ENCODE measurements around the gene SCN2A.

SCN2A gene

GRCh38 chr2:165428926-165429325 is 189.7 kb downstream of the SCN2A start:
- no peak overlapping the region for H3K4me3 ChIP-seq (ENCODE audit: low read depth in 1 of 2, low read length in 1 of 2)
- TF ChIP-seq, protein P1, sequence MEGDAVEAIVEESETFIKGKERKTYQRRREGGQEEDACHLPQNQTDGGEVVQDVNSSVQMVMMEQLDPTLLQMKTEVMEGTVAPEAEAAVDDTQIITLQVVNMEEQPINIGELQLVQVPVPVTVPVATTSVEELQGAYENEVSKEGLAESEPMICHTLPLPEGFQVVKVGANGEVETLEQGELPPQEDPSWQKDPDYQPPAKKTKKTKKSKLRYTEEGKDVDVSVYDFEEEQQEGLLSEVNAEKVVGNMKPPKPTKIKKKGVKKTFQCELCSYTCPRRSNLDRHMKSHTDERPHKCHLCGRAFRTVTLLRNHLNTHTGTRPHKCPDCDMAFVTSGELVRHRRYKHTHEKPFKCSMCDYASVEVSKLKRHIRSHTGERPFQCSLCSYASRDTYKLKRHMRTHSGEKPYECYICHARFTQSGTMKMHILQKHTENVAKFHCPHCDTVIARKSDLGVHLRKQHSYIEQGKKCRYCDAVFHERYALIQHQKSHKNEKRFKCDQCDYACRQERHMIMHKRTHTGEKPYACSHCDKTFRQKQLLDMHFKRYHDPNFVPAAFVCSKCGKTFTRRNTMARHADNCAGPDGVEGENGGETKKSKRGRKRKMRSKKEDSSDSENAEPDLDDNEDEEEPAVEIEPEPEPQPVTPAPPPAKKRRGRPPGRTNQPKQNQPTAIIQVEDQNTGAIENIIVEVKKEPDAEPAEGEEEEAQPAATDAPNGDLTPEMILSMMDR (IDR thresholded peaks at IDR 0.05), result no peak
- H3K9me3 ChIP-seq, result no peaks in the 10 kb centered on the region
- H3K4me1 ChIP-seq (ENCODE audit: control insufficient read depth in 1 of 2, insufficient read depth in 1 of 2, low read depth in 1 of 2, low read length in 1 of 2), result no peaks in the 10 kb centered on the region
- no peaks in the 10 kb centered on the region for H3K36me3 ChIP-seq
- H3K27ac ChIP-seq, result no peak overlapping the region
- no peaks in the 10 kb centered on the region for H3K27me3 ChIP-seq

GRCh38 chr2:165431014-165431413 is 191.8 kb downstream of the SCN2A start:
- Histone ChIP-seq H3K4me1 (ENCODE audit: control insufficient read depth in 1 of 2, insufficient read depth in 1 of 2, low read depth in 1 of 2, low read length in 1 of 2) (no peaks in the 10 kb centered on the region), H3K27ac (no peak overlapping the region)
- TF ChIP-seq, protein P1 (IDR thresholded peaks at IDR 0.05), result no peak

GRCh38 chr2:165432234-165432966 is 193.2 kb downstream of the SCN2A start:
- Histone ChIP-seq H3K9me3 (no peaks in the 10 kb centered on the region), H3K4me3 (ENCODE audit: low read depth in 1 of 2, low read length in 1 of 2) (no peak overlapping the region), H3K27me3 (no peaks in the 10 kb centered on the region), H3K36me3 (no peaks in the 10 kb centered on the region), H3K4me1 (ENCODE audit: control insufficient read depth in 1 of 2, insufficient read depth in 1 of 2, low read depth in 1 of 2, low read length in 1 of 2) (no peaks in the 10 kb centered on the region), H3K27ac (no peak overlapping the region)
- TF ChIP-seq, protein P1 (IDR thresholded peaks at IDR 0.05), result no peak

More at GRCh38 chr2:165431014-165431413, 191.8 kb downstream of the SCN2A start:
- Histone ChIP-seq H3K4me3 (ENCODE audit: low read depth in 1 of 2, low read length in 1 of 2) (no peak overlapping the region), H3K27me3 (no peaks in the 10 kb centered on the region), H3K36me3 (no peaks in the 10 kb centered on the region), H3K9me3 (no peaks in the 10 kb centered on the region)

DNA sequence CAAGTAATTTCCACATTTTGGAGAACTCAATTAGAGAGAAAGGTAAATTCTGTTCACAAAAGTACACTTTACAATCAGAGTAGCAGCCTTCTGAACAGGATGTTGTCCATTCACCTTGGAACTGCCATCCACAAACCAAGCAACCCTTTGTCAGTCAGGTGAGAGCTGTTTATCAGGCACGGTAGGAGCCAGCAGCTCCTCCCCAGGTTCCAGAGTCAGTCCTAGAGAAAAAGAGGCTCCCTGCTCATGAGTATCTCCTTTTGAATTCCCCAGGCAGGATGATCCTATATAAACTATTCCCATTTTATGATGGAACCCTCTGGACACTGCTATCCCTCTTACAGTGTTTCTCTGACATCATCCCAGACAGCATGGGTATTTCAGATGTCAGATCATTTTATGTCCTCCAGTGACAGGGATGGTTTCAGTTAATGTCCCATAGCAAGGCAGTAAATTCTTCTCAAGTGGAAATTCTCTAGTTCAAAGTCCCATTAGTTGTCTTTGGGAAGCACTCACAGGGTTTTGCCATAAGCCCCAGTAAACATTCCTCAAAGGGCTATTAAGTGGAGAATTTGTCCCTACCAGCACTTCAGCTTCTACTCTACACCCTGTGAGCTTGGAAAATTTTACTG is 195.8 kb downstream of the SCN2A start:
- Histone ChIP-seq H3K4me1 (ENCODE audit: control insufficient read depth in 1 of 2, insufficient read depth in 1 of 2, low read depth in 1 of 2, low read length in 1 of 2) (no peaks in the 10 kb centered on the region), H3K27me3 (no peaks in the 10 kb centered on the region), H3K27ac (no peak overlapping the region), H3K4me3 (ENCODE audit: low read depth in 1 of 2, low read length in 1 of 2) (no peak overlapping the region), H3K9me3 (no peaks in the 10 kb centered on the region), H3K36me3 (no peaks in the 10 kb centered on the region)
- TF ChIP-seq, protein P1 (IDR thresholded peaks at IDR 0.05), result no peak

- Histone ChIP-seq H3K4me1 (ENCODE audit: control insufficient read depth in 1 of 2, insufficient read depth in 1 of 2, low read depth in 1 of 2, low read length in 1 of 2) (no peaks in the 10 kb centered on the region), H3K9me3 (no peaks in the 10 kb centered on the region), H3K27ac (no peak overlapping the region), H3K36me3 (no peaks in the 10 kb centered on the region), H3K4me3 (ENCODE audit: low read depth in 1 of 2, low read length in 1 of 2) (no peak overlapping the region), H3K27me3 (no peaks in the 10 kb centered on the region)
- TF ChIP-seq, protein P1 (IDR thresholded peaks at IDR 0.05), result no peak
These were observed 196.4 kb downstream of the SCN2A start for GRCh38 chr2:165435611-165436010.

Data from neutrophil (primary cell).